ENCODE measurements around the gene IL17RD.

GRCh38 chr3:57078635-57079473 is 86.3 kb downstream of the IL17RD start:
- TF ChIP-seq FOXJ3 (CRISPR knock-in tag; IDR thresholded peaks at IDR 0.05) (no peak), MAX (IDR thresholded peaks at IDR 0.05; ENCODE audit: low read depth) (no peak)

All from SK-N-SH (cell line).